Gastroesophageal sphincter (tissue), 4 donors: ENCODE results near the gene YWHAB. TPM values are rescaled to one million over a fixed set of nuclear protein-coding genes. Genes with fewer than 3 reads are reported as not detected.

Source experiments
- ATAC-seq: fragments of 150-250 bp; one replicate; pipeline ENCODE4 v1.9.1; 2016; ENCODE audit warnings: mild to moderate bottlenecking, moderate library complexity
- H3K27ac ChIP-seq, 4 donors: fragments of 200-600 bp; sonication (generic) in 3 of 4; 1 replicate in 3 of 4; 2 replicates in 1 of 4; pipeline ENCODE4 v1.5.1; 2016 to 2019
- H3K27me3 ChIP-seq: fragments of 200-600 bp; sonication (generic); one replicate; pipeline ENCODE4 v1.5.1; 2019
- H3K36me3 ChIP-seq, 2 donors: fragments of 200-600 bp; sonication (generic); one replicate each; pipeline ENCODE4 v1.5.1; 2019; ENCODE audit warnings: control low read depth in 1 of 2
- H3K4me1 ChIP-seq, 3 donors: fragments of 200-600 bp; sonication (generic); 1 replicate in 2 of 3; 2 replicates in 1 of 3; pipeline ENCODE4 v1.5.1; 2016 to 2019; ENCODE audit warnings: control low read depth in 2 of 3
- H3K4me3 ChIP-seq, 2 donors: fragments of 200-600 bp; sonication (generic); one replicate each; pipeline ENCODE4 v1.5.1; 2019; ENCODE audit warnings: mild to moderate bottlenecking in 1 of 2, moderate library complexity in 1 of 2
- H3K9me3 ChIP-seq, 3 donors: fragments of 200-600 bp; sonication (generic); one replicate each; pipeline ENCODE4 v1.5.1; 2017 to 2019; ENCODE audit warnings: control low read depth in 2 of 3
- CTCF ChIP-seq, 4 experiments: fragments of 200-600 bp in 2 of 4; fragments of 450-650 bp in 2 of 4; sonication (generic) in 1 of 4; IDR thresholded peaks; one replicate each; pipeline ENCODE4 v1.5.1; 2017 to 2019; ENCODE audit warnings: antibody characterized with exemption in 4 of 4, mild to moderate bottlenecking in 2 of 4, moderate library complexity in 2 of 4
- EP300 ChIP-seq: sonication (generic); formaldehyde crosslinking; IDR thresholded peaks from one replicate; pipeline ENCODE4 v1.6.1; 2017; ENCODE audit warnings: antibody characterized with exemption, mild to moderate bottlenecking
- POLR2A ChIP-seq, 2 donors: fragments of 450-650 bp; IDR thresholded peaks; one replicate each; pipeline ENCODE4 v1.6.1; 2017; ENCODE audit warnings: antibody characterized with exemption in 2 of 2, mild to moderate bottlenecking in 2 of 2, moderate library complexity in 1 of 2
- POLR2AphosphoS5 ChIP-seq: sonication (generic); formaldehyde crosslinking; IDR thresholded peaks from one replicate; pipeline ENCODE4 v1.6.1; 2017; ENCODE audit warnings: antibody characterized with exemption
- WGBS, 2 donors: methylation state at CpG; one replicate each; pipeline ENCODE4 v1.1.5; 2018; ENCODE audit warnings: low coverage in 1 of 2; 5-methylcytosine and 5-hydroxymethylcytosine counted together
- total RNA-seq, 4 donors: library from RNA; depleted of rRNA; stranded (reverse); fragments of >200 nt; gene quantifications; one replicate each; pipeline ENCODE4 v1.1.0, GENCODE V29; 2016

The YWHAB gene
- total RNA-seq, 4 donors from 2014 or later, result 127 to 143 (median 135) TPM

- no peaks in the 10 kb centered on the region for H3K4me1 ChIP-seq
- peaks cover 55% of the 10 kb centered on the region for H3K27me3 ChIP-seq
- H3K9me3 ChIP-seq, result no peaks in the 10 kb centered on the region
- H3K27ac ChIP-seq, result no peak overlapping the region
- no peak for TF ChIP-seq CTCF (IDR thresholded peaks at IDR 0.05)
- no peak for TF ChIP-seq EP300
- no peak for TF ChIP-seq POLR2A (IDR thresholded peaks at IDR 0.05)
- TF ChIP-seq POLR2AphosphoS5, result no peak
- no peak overlapping the region for H3K4me3 ChIP-seq
- no peaks in the 10 kb centered on the region for H3K36me3 ChIP-seq
- ATAC-seq, result no peak
- 62 to 82% methylated on average over 3 to 4 of the region's 5 CpGs for WGBS, 2 donors
Observed at GRCh38 chr20:44840826-44841225, 44.7 kb upstream of the YWHAB start.

- H3K27ac ChIP-seq, result no peak overlapping the region
- H3K36me3 ChIP-seq, result no peaks in the 10 kb centered on the region
- no peaks in the 10 kb centered on the region for H3K9me3 ChIP-seq
- no peak for ATAC-seq
- H3K4me1 ChIP-seq, result no peaks in the 10 kb centered on the region
- 73 to 74% methylated on average over 6 of the region's 6 CpGs for WGBS, 2 donors
- no peak for TF ChIP-seq CTCF (IDR thresholded peaks at IDR 0.05)
- TF ChIP-seq POLR2A (IDR thresholded peaks at IDR 0.05), result no peak
- TF ChIP-seq POLR2AphosphoS5, result no peak
- no peak for TF ChIP-seq EP300
- H3K27me3 ChIP-seq, result peaks cover 44% of the 10 kb centered on the region
- H3K4me3 ChIP-seq, result no peak overlapping the region
Observed at GRCh38 chr20:44841955-44842354, 43.5 kb upstream of the YWHAB start.

- 63 to 78% methylated on average over 4 to 5 of the region's 5 CpGs for WGBS, 2 donors
- no peaks in the 10 kb centered on the region for H3K36me3 ChIP-seq
- H3K9me3 ChIP-seq, result no peaks in the 10 kb centered on the region
- H3K4me3 ChIP-seq, result no peak overlapping the region
- H3K4me1 ChIP-seq, result no peaks in the 10 kb centered on the region
- TF ChIP-seq CTCF (IDR thresholded peaks at IDR 0.05), result no peak
- no peak for TF ChIP-seq POLR2A (IDR thresholded peaks at IDR 0.05)
- no peak for TF ChIP-seq EP300
- TF ChIP-seq POLR2AphosphoS5, result no peak
- H3K27ac ChIP-seq, result no peak overlapping the region
- peaks cover 30% of the 10 kb centered on the region for H3K27me3 ChIP-seq
- no peak for ATAC-seq
Observed at GRCh38 chr20:44843876-44844275, 41.6 kb upstream of the YWHAB start.

- Histone ChIP-seq H3K27me3 (peaks cover 16% of the 10 kb centered on the region), H3K4me3 (no peak overlapping the region), H3K27ac (no peak overlapping the region), H3K36me3 (no peaks in the 10 kb centered on the region), H3K4me1 (no peaks in the 10 kb centered on the region), H3K9me3 (no peaks in the 10 kb centered on the region)
- no peak for ATAC-seq
- TF ChIP-seq POLR2AphosphoS5 (no peak), CTCF (IDR thresholded peaks at IDR 0.05) (no peak), POLR2A (IDR thresholded peaks at IDR 0.05) (no peak), EP300 (no peak)
- WGBS, 2 donors, result 67 to 68% methylated on average over 3 to 4 of the region's 4 CpGs
Observed at GRCh38 chr20:44848254-44849015, 37.1 kb upstream of the YWHAB start.

- no peaks in the 10 kb centered on the region for H3K9me3 ChIP-seq
- no peak overlapping the region for H3K4me3 ChIP-seq
- no peak for TF ChIP-seq EP300
- TF ChIP-seq POLR2A (IDR thresholded peaks at IDR 0.05), result no peak
- no peak for TF ChIP-seq POLR2AphosphoS5
- TF ChIP-seq CTCF (IDR thresholded peaks at IDR 0.05), result no peak
- peaks cover 3% of the 10 kb centered on the region for H3K27me3 ChIP-seq
- no peak overlapping the region for H3K27ac ChIP-seq
- no peak for ATAC-seq
- no peaks in the 10 kb centered on the region for H3K36me3 ChIP-seq
- 45 to 100% methylated on average over 1 of the region's 1 CpG for WGBS, 2 donors
- no peaks in the 10 kb centered on the region for H3K4me1 ChIP-seq
Observed at GRCh38 chr20:44849703-44850102, 35.8 kb upstream of the YWHAB start.
